Caco-2 (cell line): ENCODE measurements around the gene ADD3. TPM values are rescaled to one million over a fixed set of nuclear protein-coding genes. Genes with fewer than 3 reads are reported as not detected.

Source experiments
- BruUV-seq: library from RNA; stranded (reverse); fragments of 400-500 nt; replicated peaks from 2 replicates; lab custom pipeline; 2021; lab: Mats Ljungman, UMichigan
- CTCF ChIA-PET: fragments of 300-600 bp; sonication (Branson Sonifier 250); formaldehyde crosslinking; loops from one replicate; lab custom pipeline; 2022; ENCODE audit warnings: antibody characterized with exemption; lab: Charles Lee
- POLR2A ChIA-PET: fragments of 300-600 bp; sonication (Branson Sonifier 250); formaldehyde crosslinking; loops from one replicate; lab custom pipeline; 2022; ENCODE audit warnings: antibody characterized with exemption; lab: Charles Lee
- DNase-seq, 2 experiments: peaks; one replicate each; pipeline versions ENCODE4 v3.0.0 to v3.0.0-alpha.2; 2020 to 2022
- H3K27me3 ChIP-seq: replicated peaks from 2 replicates; pipeline ENCODE4 v1.6.0; 2011; ENCODE audit warnings: low read length; ENCODE audit not compliant: control insufficient read depth, insufficient read depth
- H3K36me3 ChIP-seq: 2 replicates; pipeline ENCODE4 v1.5.1; 2011; ENCODE audit warnings: low read length; ENCODE audit not compliant: control insufficient read depth, insufficient read depth
- H3K4me1 ChIP-seq: fragments of 250-450 bp; sonication (Bioruptor Pico); 2 replicates; pipeline ENCODE4 v1.5.1; 2020; ENCODE audit warnings: mild to moderate bottlenecking
- H3K4me3 ChIP-seq: 2 replicates; pipeline ENCODE4 v1.5.1; 2011; ENCODE audit warnings: low read depth, mild to moderate bottlenecking, control low read depth, low read length
- H3K9me3 ChIP-seq: fragments of 250-450 bp; sonication (Bioruptor Pico); 2 replicates; pipeline ENCODE4 v1.5.1; 2020; ENCODE audit warnings: mild to moderate bottlenecking, moderate library complexity
- H3K27ac Mint-ChIP-seq: one replicate; pipeline ENCODE4 v1.8.0; 2022; ENCODE audit warnings: mixed read lengths; ENCODE audit not compliant: unreplicated experiment
- H3K27me3 Mint-ChIP-seq: one replicate; pipeline ENCODE4 v1.8.0; 2022; ENCODE audit warnings: mixed read lengths; ENCODE audit not compliant: insufficient read depth, unreplicated experiment
- H3K36me3 Mint-ChIP-seq: one replicate; pipeline ENCODE4 v1.8.0; 2022; ENCODE audit warnings: mild to moderate bottlenecking, mixed read lengths; ENCODE audit not compliant: insufficient read depth, unreplicated experiment
- H3K4me1 Mint-ChIP-seq: one replicate; pipeline ENCODE4 v1.8.0; 2022; ENCODE audit warnings: low read depth, mixed read lengths; ENCODE audit not compliant: unreplicated experiment
- H3K4me3 Mint-ChIP-seq: one replicate; pipeline ENCODE4 v1.8.0; 2022; ENCODE audit warnings: mild to moderate bottlenecking, moderate library complexity, mixed read lengths; ENCODE audit not compliant: unreplicated experiment
- H3K9me3 Mint-ChIP-seq: one replicate; pipeline ENCODE4 v1.8.0; 2022; ENCODE audit warnings: mixed read lengths; ENCODE audit not compliant: unreplicated experiment
- intact Hi-C: fragments of 100-400 bp; cut with micrococcal nuclease; formaldehyde crosslinking; loops from one replicate; pipeline ENCODE4 v1.10.0; 2022; ENCODE audit not compliant: unreplicated experiment
- total RNA-seq: library from RNA; stranded (reverse); gene quantifications from 2 replicates; pipeline ENCODE4 v1.2.3, GENCODE V29; 2022
- TF ChIP-seq, protein P1 (sequence below), 2 experiments: fragments of 200-600 bp in 1 of 2; IDR thresholded peaks; 1 replicate in 1 of 2; 2 replicates in 1 of 2; pipeline versions ENCODE4 v1.5.1 to v1.8.0; 2011 to 2022; ENCODE audit warnings: antibody characterized with exemption in 1 of 2, control low read depth in 1 of 2, inconsistent platforms in 1 of 2, low read depth in 1 of 2, low read length in 1 of 2, mild to moderate bottlenecking in 1 of 2, moderate library complexity in 1 of 2; ENCODE audit not compliant: insufficient read depth in 1 of 2, severe bottlenecking in 1 of 2, unreplicated experiment in 1 of 2

ADD3 gene
- total RNA-seq, 1 experiment from 2014 or later, result 264 TPM

DNA sequence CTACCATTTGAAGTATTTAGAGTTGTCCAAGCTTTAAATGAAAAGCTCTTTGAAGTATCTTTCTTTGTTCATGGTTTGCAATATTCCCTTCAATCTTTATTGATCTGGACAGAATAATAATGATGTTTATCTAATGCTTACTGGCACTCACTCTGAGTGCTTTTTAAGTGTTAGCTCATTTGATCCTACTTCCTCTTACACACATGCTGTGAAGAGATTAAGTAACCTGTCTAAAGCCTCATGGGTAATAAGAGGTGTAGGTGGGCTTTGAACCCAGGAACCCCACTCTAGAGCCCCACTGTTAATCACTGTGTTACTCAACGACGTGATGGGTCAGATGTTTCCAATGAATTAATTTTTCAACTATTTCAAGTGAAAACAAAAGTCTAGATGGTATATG is 31.1 kb upstream of the ADD3 start:
- Mint-ChIP-seq H3K27ac (peak overlapping the region; percentile 79), H3K36me3 (peaks cover 14% of the 10 kb centered on the region), H3K4me1 (peaks cover 72% of the 10 kb centered on the region), H3K4me3 (peak overlapping the region; percentile 55), H3K27me3 (no peaks in the 10 kb centered on the region), H3K9me3 (no peaks in the 10 kb centered on the region)
- ChIA-PET POLR2A (interaction anchor here (1.1 kb wide), 1 partner anchor 31 kb away, joined by 3 read pairs; the partner anchor contains the start of gene ADD3), CTCF (interaction anchor here (0.5 to 1.9 kb wide), 5 partner anchors 10 to 92 kb away, joined by 3 to 6 read pairs (median 4); partner anchors contain the start of gene ADD3)
- TSS peak; percentile 35 for BruUV-seq
- TF ChIP-seq, protein P1, sequence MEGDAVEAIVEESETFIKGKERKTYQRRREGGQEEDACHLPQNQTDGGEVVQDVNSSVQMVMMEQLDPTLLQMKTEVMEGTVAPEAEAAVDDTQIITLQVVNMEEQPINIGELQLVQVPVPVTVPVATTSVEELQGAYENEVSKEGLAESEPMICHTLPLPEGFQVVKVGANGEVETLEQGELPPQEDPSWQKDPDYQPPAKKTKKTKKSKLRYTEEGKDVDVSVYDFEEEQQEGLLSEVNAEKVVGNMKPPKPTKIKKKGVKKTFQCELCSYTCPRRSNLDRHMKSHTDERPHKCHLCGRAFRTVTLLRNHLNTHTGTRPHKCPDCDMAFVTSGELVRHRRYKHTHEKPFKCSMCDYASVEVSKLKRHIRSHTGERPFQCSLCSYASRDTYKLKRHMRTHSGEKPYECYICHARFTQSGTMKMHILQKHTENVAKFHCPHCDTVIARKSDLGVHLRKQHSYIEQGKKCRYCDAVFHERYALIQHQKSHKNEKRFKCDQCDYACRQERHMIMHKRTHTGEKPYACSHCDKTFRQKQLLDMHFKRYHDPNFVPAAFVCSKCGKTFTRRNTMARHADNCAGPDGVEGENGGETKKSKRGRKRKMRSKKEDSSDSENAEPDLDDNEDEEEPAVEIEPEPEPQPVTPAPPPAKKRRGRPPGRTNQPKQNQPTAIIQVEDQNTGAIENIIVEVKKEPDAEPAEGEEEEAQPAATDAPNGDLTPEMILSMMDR (IDR thresholded peaks at IDR 0.05; ENCODE audit: insufficient read depth in 1 of 2, low read depth in 1 of 2, low read length in 1 of 2, severe bottlenecking in 1 of 2, unreplicated experiment in 1 of 2), result no peak
- H3K4me1 ChIP-seq, result peaks cover 59% of the 10 kb centered on the region
- intact Hi-C loops, result loop anchor here (1.0 to 2.0 kb wide), 6 partner anchors 11 to 92 kb away; no protein-coding TSS in a partner anchor
- no peaks in the 10 kb centered on the region for H3K9me3 ChIP-seq
- H3K4me3 ChIP-seq, result no peak overlapping the region
- no peaks in the 10 kb centered on the region for H3K36me3 ChIP-seq
- no peaks in the 10 kb centered on the region for H3K27me3 ChIP-seq
- DNase-seq, result no peak

DNA sequence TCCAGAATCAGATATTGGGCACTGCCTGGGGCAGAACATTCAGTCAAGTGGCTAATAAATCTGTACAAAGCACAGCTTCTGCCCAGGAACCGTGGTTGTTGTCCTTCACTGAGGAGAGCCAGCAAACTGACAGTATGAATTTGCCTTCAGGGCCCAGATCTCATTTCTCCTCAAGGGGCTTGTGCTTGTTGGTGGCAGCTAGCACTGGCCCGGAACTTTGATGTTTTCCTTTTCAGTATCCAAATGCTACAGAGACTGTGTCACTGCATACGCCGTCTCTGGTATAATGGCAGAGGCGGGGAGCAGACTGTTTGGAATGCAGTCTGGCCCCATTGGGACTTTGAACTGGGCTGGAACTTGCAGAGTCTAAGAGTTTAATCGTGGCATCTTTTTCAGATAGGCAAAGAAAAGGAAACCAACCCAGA is 30.4 kb upstream of the ADD3 start:
- no peaks in the 10 kb centered on the region for H3K36me3 ChIP-seq
- ChIA-PET POLR2A (interaction anchor here (1.1 kb wide), 1 partner anchor 30 kb away, joined by 3 read pairs; the partner anchor contains the start of gene ADD3), CTCF (interaction anchor here (0.7 to 1.9 kb wide), 4 partner anchors 10 to 31 kb away, joined by 3 to 5 read pairs (median 4); partner anchors contain the start of gene ADD3)
- Mint-ChIP-seq H3K27me3 (no peaks in the 10 kb centered on the region), H3K4me3 (peak overlapping the region; percentile 55), H3K27ac (peak overlapping the region; percentile 79), H3K36me3 (peaks cover 14% of the 10 kb centered on the region), H3K9me3 (no peaks in the 10 kb centered on the region), H3K4me1 (peaks cover 72% of the 10 kb centered on the region)
- intact Hi-C loops, result loop anchor here (1.0 to 2.0 kb wide), 6 partner anchors 10 to 93 kb away; no protein-coding TSS in a partner anchor
- no peaks in the 10 kb centered on the region for H3K27me3 ChIP-seq
- peak; percentile 87 to 92 for DNase-seq
- H3K4me3 ChIP-seq, result peak overlapping the region; percentile 17
- TF ChIP-seq, protein P1 (IDR thresholded peaks at IDR 0.05; ENCODE audit: insufficient read depth in 1 of 2, low read depth in 1 of 2, low read length in 1 of 2, severe bottlenecking in 1 of 2, unreplicated experiment in 1 of 2), result no peak
- BruUV-seq, result no TSS peak
- H3K4me1 ChIP-seq, result peaks cover 57% of the 10 kb centered on the region
- no peaks in the 10 kb centered on the region for H3K9me3 ChIP-seq

- peaks cover 47% of the 10 kb centered on the region for H3K4me1 ChIP-seq
- no peaks in the 10 kb centered on the region for H3K27me3 Mint-ChIP-seq
- intact Hi-C loops, result no loop called here
Measured at GRCh38 chr10:109978481-109978880, 29.3 kb upstream of the ADD3 start.

More at GRCh38 chr10:109978481-109978880, 29.3 kb upstream of the ADD3 start:
- DNase-seq, result peak; percentile 45 to 60
- peaks cover 69% of the 10 kb centered on the region for H3K4me1 Mint-ChIP-seq
- CTCF ChIA-PET, result interaction anchor here (0.6 to 1.7 kb wide), 5 partner anchors 9 to 94 kb away, joined by 3 to 11 read pairs (median 4); partner anchors contain the start of gene ADD3
- Histone ChIP-seq H3K9me3 (no peaks in the 10 kb centered on the region), H3K4me3 (no peak overlapping the region), H3K27me3 (no peaks in the 10 kb centered on the region), H3K36me3 (no peaks in the 10 kb centered on the region)
- BruUV-seq, result no TSS peak
- H3K4me3 Mint-ChIP-seq, result peak overlapping the region; percentile 55
- H3K36me3 Mint-ChIP-seq, result peaks cover 14% of the 10 kb centered on the region
- peak overlapping the region; percentile 79 for H3K27ac Mint-ChIP-seq
- no peaks in the 10 kb centered on the region for H3K9me3 Mint-ChIP-seq
- POLR2A ChIA-PET, result no interaction called here
- TF ChIP-seq, protein P1 (IDR thresholded peaks at IDR 0.05; ENCODE audit: insufficient read depth in 1 of 2, low read depth in 1 of 2, low read length in 1 of 2, severe bottlenecking in 1 of 2, unreplicated experiment in 1 of 2), result peak; percentile 42 to 65
